HG03108 (cell line): ENCODE data around the gene C19orf73.
A peak's percentile ranks its signal among the peaks of the same experiment; 100 is the strongest.

Experiments
- ATAC-seq: cut with Tn5 transposase; IDR thresholded peaks from one replicate; pipeline ENCODE4 v1.9.1; 2021; ENCODE audit warnings: moderate library complexity; ENCODE audit not compliant: unreplicated experiment

C19orf73 gene

GRCh38 chr19:49118565-49119410, at the start of gene C19orf73:
Gene C19orf73, minus strand, starts transcription at chr19:49119143. Its CDS starts 121 bp downstream, at chr19:49119022.
- peak; percentile 73 for ATAC-seq

GRCh38 chr19:49168421-49168820, 49.5 kb upstream of the C19orf73 start:
- no peak for ATAC-seq

- ATAC-seq, result no peak
Measured at GRCh38 chr19:49167857-49168409, 49.0 kb upstream of the C19orf73 start.

GRCh38 chr19:49165865-49166301, 46.9 kb upstream of the C19orf73 start:
- no peak for ATAC-seq

- ATAC-seq, result no peak
Measured at GRCh38 chr19:49165111-49165750, 46.3 kb upstream of the C19orf73 start.

GRCh38 chr19:49161987-49162386, 43.0 kb upstream of the C19orf73 start:
- no peak for ATAC-seq

- no peak for ATAC-seq
Measured at GRCh38 chr19:49160450-49161189, 41.7 kb upstream of the C19orf73 start.

GRCh38 chr19:49157445-49158224, 38.7 kb upstream of the C19orf73 start, which contains the start of gene TRPM4:
Gene TRPM4, plus strand, starts transcription at chr19:49157792. Its CDS starts 75 bp downstream, at chr19:49157867.
- ATAC-seq, result no peak

- no peak for ATAC-seq
Measured at GRCh38 chr19:49155820-49156346, 36.9 kb upstream of the C19orf73 start.

- ATAC-seq, result no peak
Measured at GRCh38 chr19:49155005-49155819, 36.3 kb upstream of the C19orf73 start, which contains the start of gene HRC. Gene HRC, minus strand, starts transcription at chr19:49155396. Its CDS starts 159 bp downstream, at chr19:49155237.

GRCh38 chr19:49154279-49154678, 35.3 kb upstream of the C19orf73 start:
- no peak for ATAC-seq

GRCh38 chr19:49153167-49153809, 34.3 kb upstream of the C19orf73 start:
- no peak for ATAC-seq

- no peak for ATAC-seq
Measured at GRCh38 chr19:49152119-49152550, 33.2 kb upstream of the C19orf73 start.

- ATAC-seq, result no peak
Measured at GRCh38 chr19:49151267-49152118, 32.5 kb upstream of the C19orf73 start.

- no peak for ATAC-seq
Measured at GRCh38 chr19:49150944-49151243, 32.0 kb upstream of the C19orf73 start.

- ATAC-seq, result no peak
Measured at GRCh38 chr19:49150106-49150943, 31.4 kb upstream of the C19orf73 start.

- no peak for ATAC-seq
Measured at GRCh38 chr19:49149652-49150105, 30.7 kb upstream of the C19orf73 start.
